BE2C (cell line): ENCODE results near the gene FGF14.

ENCODE experiments used
- DNase-seq: peaks from one replicate; pipeline ENCODE4 v3.0.0-alpha.2; 2020
- H3K27me3 ChIP-seq: fragments of 250-450 bp; sonication (Bioruptor Pico); 2 replicates; pipeline ENCODE4 v1.5.1; 2020; ENCODE audit warnings: mild to moderate bottlenecking
- H3K36me3 ChIP-seq: fragments of 250-450 bp; sonication (Bioruptor Pico); 2 replicates; pipeline ENCODE4 v1.5.1; 2020; ENCODE audit warnings: mild to moderate bottlenecking
- H3K4me1 ChIP-seq: fragments of 250-450 bp; sonication (Bioruptor Pico); 2 replicates; pipeline ENCODE4 v1.5.1; 2020
- H3K4me3 ChIP-seq: 2 replicates; pipeline ENCODE4 v1.5.1; 2011; ENCODE audit warnings: low read depth, low read length
- H3K9me3 ChIP-seq: fragments of 250-450 bp; sonication (Bioruptor Pico); 2 replicates; pipeline ENCODE4 v1.5.1; 2020
- CTCF ChIP-seq: IDR thresholded peaks from 2 replicates; pipeline ENCODE4 v1.5.1; 2012; ENCODE audit warnings: mild to moderate bottlenecking, low read depth, low read length

The FGF14 gene

DNA sequence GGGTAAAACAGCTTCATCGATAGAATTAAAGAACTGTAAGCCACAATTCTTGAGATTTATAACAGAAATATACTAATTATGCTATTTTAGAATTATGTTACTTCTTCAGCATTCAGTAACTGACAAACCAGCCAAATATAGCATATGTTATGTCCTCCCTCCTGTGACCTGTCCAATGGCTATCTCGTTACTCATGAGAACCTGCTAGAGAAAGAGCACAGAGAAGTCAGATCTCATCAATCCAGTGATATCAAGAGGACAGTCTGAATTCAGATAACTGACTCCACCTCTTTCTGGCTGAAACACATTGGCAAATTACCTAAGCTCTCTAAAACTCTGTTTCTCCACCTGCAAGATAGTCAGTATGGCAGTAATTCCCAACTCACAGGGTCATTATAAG is 170.4 kb downstream of the FGF14 start:
- DNase-seq: no peak
- no peaks in the 10 kb centered on the region for H3K27me3 ChIP-seq
- no peaks in the 10 kb centered on the region for H3K9me3 ChIP-seq
- H3K4me3 ChIP-seq: no peak overlapping the region
- TF ChIP-seq CTCF: no peak
- no peaks in the 10 kb centered on the region for H3K4me1 ChIP-seq
- H3K36me3 ChIP-seq: no peaks in the 10 kb centered on the region

DNA sequence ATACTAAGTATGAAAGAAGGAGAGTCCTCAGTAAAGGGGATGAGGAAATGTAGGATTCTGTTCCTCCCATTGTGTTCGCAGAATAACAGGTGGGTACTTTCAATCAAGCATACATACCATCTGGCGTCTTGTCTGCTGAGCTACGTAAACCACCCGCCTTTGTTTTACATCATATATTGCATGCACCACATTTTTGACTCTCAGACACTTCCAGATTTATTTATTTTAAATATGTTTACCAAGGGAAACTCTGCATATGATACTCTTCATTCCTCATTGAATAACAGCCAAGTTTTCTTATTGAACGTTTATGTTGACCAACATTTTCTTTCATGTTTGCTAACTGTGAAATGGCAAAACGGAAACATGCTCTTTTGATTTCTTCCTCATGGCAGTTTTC is 174.1 kb downstream of the FGF14 start:
- DNase-seq: no peak
- Histone ChIP-seq H3K9me3 (no peaks in the 10 kb centered on the region), H3K27me3 (no peaks in the 10 kb centered on the region), H3K4me1 (no peaks in the 10 kb centered on the region; the same call in 1 of the 2 replicates), H3K4me3 (no peak overlapping the region), H3K36me3 (no peaks in the 10 kb centered on the region)
- no peak for TF ChIP-seq CTCF

- H3K4me1 ChIP-seq: no peaks in the 10 kb centered on the region; the same call in 1 of the 2 replicates
- H3K36me3 ChIP-seq: no peaks in the 10 kb centered on the region
- TF ChIP-seq CTCF: no peak
- no peaks in the 10 kb centered on the region for H3K9me3 ChIP-seq
- no peak overlapping the region for H3K4me3 ChIP-seq
- DNase-seq: no peak
- no peaks in the 10 kb centered on the region for H3K27me3 ChIP-seq
Measured at GRCh38 chr13:102226591-102226990, 175.3 kb downstream of the FGF14 start.

DNA sequence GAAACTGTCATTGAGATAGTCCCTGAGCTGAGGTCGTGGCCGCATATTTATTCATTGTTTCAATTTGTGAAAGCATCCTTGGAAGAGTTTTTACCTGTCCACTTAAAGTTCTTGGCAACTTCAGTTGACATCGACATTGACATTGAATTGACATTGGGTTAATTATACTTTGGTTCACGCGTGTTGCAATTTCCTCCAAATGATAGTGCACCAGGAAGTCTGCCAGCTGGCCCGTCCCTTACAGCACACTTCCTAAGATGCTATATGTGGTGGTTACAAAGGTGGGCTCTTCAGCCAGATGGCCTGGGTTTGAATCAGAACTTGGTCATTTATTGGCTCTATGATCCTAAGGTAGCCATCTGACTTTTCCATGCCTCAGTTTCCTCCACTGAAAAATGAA is 176.0 kb downstream of the FGF14 start:
- no peak for DNase-seq
- Histone ChIP-seq H3K4me1 (no peaks in the 10 kb centered on the region; the same call in 1 of the 2 replicates), H3K27me3 (no peaks in the 10 kb centered on the region), H3K4me3 (no peak overlapping the region), H3K36me3 (no peaks in the 10 kb centered on the region), H3K9me3 (no peaks in the 10 kb centered on the region)
- no peak for TF ChIP-seq CTCF

GRCh38 chr13:102220681-102221228 is 181.1 kb downstream of the FGF14 start:
- TF ChIP-seq CTCF: no peak
- Histone ChIP-seq H3K4me3 (no peak overlapping the region), H3K4me1 (peaks cover 4% of the 10 kb centered on the region; the same call in 1 of the 2 replicates), H3K9me3 (no peaks in the 10 kb centered on the region; the same call in 1 of the 2 replicates), H3K36me3 (no peaks in the 10 kb centered on the region), H3K27me3 (no peaks in the 10 kb centered on the region)
- DNase-seq: no peak

DNA sequence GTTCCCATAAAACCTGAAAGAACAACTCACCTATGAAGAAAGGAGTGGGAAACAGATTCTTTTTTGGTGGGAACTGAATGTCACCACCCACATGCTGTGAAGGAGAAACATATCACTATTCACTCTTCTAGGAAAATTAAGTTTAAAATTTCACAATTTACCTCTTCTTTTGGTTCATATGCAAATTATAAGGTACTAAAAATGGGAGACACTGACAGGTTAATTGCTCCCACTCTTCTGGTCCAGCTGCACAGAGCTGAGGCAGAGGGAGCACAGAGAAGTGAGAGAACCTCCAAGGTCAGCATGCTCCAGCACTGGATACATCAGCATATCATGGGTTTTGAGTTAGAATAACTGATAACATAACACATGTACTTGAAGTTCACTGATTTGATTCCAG is 186.9 kb downstream of the FGF14 start:
- Histone ChIP-seq H3K9me3 (no peaks in the 10 kb centered on the region; the same call in 1 of the 2 replicates), H3K27me3 (no peaks in the 10 kb centered on the region), H3K36me3 (no peaks in the 10 kb centered on the region), H3K4me1 (no peaks in the 10 kb centered on the region), H3K4me3 (no peak overlapping the region)
- TF ChIP-seq CTCF: no peak
- DNase-seq: no peak
